Measurements from ENCODE around the gene TANC1.

Gene TANC1

DNA sequence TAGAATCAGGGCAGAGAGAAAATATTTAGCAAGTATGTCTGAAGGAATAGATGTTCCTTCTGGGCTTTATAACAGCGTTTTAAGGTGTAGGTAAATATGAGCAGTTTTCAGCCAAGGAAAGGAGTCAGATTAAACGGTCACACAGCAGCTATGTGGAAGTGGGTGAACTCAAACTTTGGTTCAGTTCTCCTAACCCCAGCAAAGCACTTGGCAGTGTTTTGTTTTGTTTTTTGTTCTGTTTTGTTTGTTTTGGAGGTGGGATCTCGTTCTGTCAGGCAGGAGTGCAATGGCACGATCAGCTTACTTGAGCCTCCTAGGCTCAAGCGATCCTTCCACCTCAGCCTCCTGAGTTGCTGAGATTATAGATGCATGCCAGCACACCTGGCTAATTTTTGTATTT is 24.6 kb downstream of the TANC1 start:
- TF ChIP-seq, protein P1, sequence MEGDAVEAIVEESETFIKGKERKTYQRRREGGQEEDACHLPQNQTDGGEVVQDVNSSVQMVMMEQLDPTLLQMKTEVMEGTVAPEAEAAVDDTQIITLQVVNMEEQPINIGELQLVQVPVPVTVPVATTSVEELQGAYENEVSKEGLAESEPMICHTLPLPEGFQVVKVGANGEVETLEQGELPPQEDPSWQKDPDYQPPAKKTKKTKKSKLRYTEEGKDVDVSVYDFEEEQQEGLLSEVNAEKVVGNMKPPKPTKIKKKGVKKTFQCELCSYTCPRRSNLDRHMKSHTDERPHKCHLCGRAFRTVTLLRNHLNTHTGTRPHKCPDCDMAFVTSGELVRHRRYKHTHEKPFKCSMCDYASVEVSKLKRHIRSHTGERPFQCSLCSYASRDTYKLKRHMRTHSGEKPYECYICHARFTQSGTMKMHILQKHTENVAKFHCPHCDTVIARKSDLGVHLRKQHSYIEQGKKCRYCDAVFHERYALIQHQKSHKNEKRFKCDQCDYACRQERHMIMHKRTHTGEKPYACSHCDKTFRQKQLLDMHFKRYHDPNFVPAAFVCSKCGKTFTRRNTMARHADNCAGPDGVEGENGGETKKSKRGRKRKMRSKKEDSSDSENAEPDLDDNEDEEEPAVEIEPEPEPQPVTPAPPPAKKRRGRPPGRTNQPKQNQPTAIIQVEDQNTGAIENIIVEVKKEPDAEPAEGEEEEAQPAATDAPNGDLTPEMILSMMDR (IDR thresholded peaks at IDR 0.05; ENCODE audit: borderline replicate concordance, insufficient read depth, low read depth, low read length): no peak
- H3K4me3 ChIP-seq (ENCODE audit: low read depth, low read length): no peak overlapping the region

DNA sequence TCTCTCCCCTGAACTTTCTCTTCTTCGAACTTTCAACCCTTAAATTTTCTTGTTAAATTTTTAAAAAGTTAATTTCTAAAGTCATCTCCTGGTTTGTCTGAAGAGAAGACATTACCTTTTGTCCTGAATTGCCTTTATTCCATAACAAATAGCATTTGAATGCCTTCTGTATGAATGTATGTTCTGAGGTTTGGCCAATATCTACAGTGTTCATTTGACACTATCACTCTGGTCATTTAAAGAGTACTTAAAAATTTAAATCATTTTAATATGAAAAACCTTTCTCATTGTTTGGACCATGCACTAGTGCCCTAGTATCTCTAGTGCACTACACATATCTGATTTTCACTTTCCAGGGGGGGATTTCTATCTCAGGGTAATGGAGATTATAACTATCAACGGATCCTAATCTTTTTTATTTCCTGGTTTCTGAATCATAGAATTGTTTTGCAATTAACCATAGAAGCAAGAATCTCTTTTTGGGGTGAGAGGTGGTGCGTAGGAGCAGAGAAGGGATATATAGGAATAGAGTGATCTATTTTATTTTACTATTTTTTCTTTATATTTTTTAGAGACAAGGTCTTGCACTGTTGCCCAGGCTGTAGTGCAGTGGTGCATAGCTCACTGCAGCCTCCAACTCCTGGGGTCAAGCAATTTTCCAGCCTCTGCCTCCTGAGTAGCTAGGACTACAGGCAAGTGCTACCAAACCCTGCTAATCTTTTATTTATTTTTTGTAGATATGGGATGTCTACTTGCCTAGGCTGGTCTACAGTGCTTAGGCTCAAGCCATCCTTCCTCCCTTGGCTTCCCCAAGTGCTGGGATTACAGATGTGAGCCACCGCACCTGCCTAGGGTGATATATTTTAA is 25.5 kb downstream of the TANC1 start:
- no peak overlapping the region for H3K4me3 ChIP-seq (ENCODE audit: low read depth, low read length)
- TF ChIP-seq, protein P1 (IDR thresholded peaks at IDR 0.05; ENCODE audit: borderline replicate concordance, insufficient read depth, low read depth, low read length): no peak

DNA sequence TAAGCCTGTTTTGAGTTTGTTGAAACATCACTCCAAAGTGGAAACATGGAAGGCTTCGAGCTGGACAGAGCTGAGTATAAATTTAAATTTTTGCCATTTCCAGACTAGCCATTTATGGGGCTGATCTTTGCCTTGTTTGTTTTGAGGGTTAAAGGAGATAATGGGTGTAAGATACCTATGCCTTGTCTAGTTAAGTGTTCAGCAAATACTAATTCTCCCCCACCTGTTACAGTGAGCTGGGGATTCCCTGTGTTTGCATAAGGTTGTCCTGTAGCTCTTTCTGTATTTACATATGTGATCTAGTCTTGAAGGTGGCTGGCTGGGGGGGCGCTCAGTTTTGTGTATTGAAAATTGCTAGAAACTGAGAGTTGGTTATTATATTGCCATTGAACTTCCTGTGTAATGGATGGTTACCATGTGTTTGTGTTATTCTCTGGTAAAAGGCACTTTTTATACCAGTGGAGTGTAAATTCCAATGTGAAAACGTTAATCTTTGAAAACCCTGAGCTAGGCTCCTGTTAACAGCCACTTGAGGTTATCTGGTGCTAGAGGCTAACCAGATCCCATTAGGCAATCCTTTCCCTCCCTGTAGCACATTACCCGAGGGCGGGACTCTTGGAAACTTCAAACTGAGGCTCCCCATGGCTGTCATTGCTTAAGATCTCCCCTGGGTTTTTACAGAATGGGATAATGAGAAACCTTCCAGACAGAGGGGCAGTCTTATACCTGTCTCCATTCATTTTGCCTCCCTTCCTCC is 26.7 kb downstream of the TANC1 start:
- no peak overlapping the region for H3K4me3 ChIP-seq (ENCODE audit: low read depth, low read length)
- TF ChIP-seq, protein P1 (IDR thresholded peaks at IDR 0.05; ENCODE audit: borderline replicate concordance, insufficient read depth, low read depth, low read length): no peak

DNA sequence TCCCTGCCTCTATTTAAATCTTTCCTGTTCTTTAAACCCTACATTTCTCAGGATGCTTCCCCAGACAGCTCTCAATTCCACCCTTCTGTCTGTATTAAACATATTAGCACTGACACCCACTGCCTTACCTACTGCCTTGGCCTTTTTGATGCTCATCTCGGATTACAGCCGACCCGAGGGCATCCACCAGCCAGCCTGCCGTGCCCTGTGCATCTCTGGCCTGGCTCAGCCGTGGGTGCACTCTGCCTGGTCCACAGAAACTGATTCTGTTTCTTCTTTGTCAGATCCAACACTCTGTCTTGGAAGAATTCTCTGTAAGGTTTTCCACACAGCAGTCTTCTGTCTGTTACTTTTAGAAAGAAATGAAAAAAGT is 27.2 kb downstream of the TANC1 start:
- H3K4me3 ChIP-seq (ENCODE audit: low read depth, low read length): no peak overlapping the region
- TF ChIP-seq, protein P1 (IDR thresholded peaks at IDR 0.05; ENCODE audit: borderline replicate concordance, insufficient read depth, low read depth, low read length): no peak

DNA sequence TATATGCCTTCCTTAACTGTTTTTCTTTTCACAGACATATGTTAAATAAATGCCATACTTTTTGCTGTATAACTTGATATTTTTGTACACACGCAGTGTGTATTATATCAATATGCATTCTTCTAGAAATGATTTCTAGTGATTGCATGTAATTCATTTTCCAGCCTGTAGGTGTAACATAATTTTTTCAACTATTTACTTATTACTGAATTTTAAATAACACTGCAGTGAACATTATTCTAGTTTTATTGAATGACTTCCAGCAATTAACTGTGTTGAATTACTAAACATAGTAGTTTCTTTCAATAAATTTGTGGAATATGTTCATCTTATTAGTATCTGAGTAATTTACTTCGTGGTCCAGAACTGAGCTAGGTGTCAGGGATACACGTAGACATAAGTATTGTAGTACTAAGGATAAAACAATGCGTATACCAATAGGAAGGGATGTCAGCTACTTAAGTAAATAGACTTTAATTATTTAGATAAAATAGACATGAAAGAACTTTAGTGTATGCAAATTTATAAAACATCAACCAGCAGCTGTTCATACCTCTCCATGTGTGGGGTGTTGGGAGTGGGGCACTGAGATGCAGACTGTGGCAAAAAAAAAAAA is 28.0 kb downstream of the TANC1 start:
- TF ChIP-seq, protein P1 (IDR thresholded peaks at IDR 0.05; ENCODE audit: borderline replicate concordance, insufficient read depth, low read depth, low read length): no peak

DNA sequence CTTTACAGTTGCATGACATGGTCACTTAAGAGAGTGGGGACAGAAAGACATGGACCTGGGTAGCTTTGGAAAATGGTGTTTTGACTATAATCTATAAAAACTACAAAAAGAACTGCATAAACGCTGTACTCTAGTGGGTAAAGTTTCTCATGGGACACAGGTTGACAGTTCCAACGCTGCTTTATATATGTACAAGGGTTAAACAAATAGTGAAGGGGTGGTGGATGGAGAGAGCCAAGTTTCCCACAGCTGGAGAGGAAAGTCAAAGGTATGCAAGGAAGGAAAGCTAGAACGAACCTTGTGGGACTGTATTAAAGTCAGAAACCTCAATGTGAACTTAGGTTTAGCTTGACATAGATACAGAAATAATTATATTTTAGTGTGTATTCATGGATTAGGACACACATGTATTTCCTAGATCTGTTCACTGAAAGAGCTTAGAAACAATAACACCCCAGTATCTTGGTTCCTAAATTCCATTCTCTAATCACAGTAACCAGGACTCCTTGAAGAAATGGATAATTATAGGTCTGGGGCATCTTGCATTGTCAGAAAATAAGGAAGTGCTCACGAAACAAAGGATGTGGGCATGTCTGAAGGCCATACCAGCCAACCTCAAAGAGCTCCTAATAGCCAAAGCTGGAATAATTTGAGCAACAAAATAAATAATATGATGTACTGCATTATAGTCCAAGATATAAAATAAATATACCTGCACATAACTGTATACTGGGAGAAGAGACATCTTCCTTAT is 28.8 kb downstream of the TANC1 start:
- H3K4me3 ChIP-seq (ENCODE audit: low read depth, low read length): no peak overlapping the region
- TF ChIP-seq, protein P1 (IDR thresholded peaks at IDR 0.05; ENCODE audit: borderline replicate concordance, insufficient read depth, low read depth, low read length): no peak

More for the DNA sequence above, 28.0 kb downstream of the TANC1 start:
- no peak overlapping the region for H3K4me3 ChIP-seq (ENCODE audit: low read depth, low read length)

Data from GM12875 (cell line).